SU-DHL-6 (cell line): Measurements from ENCODE around the gene MYL10.

Experiments used
- EZH2phosphoT487 ChIP-seq: fragments of 200-600 bp; sonication (generic), shearing (Covaris generic); conservative IDR thresholded peaks from 2 replicates; pipeline ENCODE4 v1.6.1; 2018; ENCODE audit warnings: mild to moderate bottlenecking, antibody characterized with exemption, low read length, moderate library complexity, mixed read lengths
- TF ChIP-seq, protein P1 (sequence below): fragments of 200-600 bp; sonication (generic); IDR thresholded peaks from one replicate; pipeline ENCODE4 v1.5.1; 2017; ENCODE audit warnings: antibody characterized with exemption, mild to moderate bottlenecking, low read length, moderate library complexity; ENCODE audit not compliant: insufficient read depth, poor library complexity, severe bottlenecking

DNA sequence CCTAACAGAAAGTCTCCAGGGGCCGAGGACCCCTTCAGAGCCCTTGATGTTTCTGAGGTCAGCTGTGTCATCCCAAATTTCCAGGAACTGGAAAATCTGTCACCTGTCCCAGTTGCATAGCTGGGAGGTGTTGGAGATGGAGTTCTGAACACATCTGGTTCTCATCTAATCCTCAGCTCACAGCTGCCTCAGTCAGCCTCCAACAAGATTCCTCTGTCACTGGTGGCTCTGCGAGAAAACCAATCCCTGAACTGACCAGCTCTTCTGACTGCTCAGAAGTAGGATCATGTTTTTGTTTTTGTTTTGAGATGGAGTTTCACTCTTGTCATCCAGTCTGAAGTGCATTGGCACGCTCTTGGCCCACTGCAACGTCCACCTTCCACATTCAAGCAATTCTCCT, 37.6 kb upstream of the MYL10 start:
- TF ChIP-seq, protein P1, sequence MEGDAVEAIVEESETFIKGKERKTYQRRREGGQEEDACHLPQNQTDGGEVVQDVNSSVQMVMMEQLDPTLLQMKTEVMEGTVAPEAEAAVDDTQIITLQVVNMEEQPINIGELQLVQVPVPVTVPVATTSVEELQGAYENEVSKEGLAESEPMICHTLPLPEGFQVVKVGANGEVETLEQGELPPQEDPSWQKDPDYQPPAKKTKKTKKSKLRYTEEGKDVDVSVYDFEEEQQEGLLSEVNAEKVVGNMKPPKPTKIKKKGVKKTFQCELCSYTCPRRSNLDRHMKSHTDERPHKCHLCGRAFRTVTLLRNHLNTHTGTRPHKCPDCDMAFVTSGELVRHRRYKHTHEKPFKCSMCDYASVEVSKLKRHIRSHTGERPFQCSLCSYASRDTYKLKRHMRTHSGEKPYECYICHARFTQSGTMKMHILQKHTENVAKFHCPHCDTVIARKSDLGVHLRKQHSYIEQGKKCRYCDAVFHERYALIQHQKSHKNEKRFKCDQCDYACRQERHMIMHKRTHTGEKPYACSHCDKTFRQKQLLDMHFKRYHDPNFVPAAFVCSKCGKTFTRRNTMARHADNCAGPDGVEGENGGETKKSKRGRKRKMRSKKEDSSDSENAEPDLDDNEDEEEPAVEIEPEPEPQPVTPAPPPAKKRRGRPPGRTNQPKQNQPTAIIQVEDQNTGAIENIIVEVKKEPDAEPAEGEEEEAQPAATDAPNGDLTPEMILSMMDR: no peak
- no peak for TF ChIP-seq EZH2phosphoT487
